ENCODE data around the gene MMADHC.

GRCh38 chr2:149613704-149614103 lies 26.1 kb upstream of the MMADHC start:
- TF ChIP-seq CTCF (IDR thresholded peaks at IDR 0.05), result no peak
- no peak for TF ChIP-seq HDAC2 (IDR thresholded peaks at IDR 0.05)
- TF ChIP-seq POLR2AphosphoS2 (conservative IDR thresholded peaks at IDR 0.05; ENCODE audit: low read length), result no peak
- TF ChIP-seq SMC3 (IDR thresholded peaks at IDR 0.05), result no peak
- no peak for TF ChIP-seq ZC3H11A (IDR thresholded peaks at IDR 0.05)
- no peak for TF ChIP-seq USF2 (IDR thresholded peaks at IDR 0.05)
